PFSK-1 (cell line): ENCODE results near the gene POLR3B.

Source experiments
- FOXP2 ChIP-seq: optimal IDR thresholded peaks from 2 replicates; pipeline ENCODE3; 2011; ENCODE audit warnings: borderline replicate concordance, control low read depth, inconsistent platforms; ENCODE audit not compliant: insufficient read depth; ENCODE audit errors: extremely low read length, extremely low read depth
- POLR2AphosphoS5 ChIP-seq: IDR thresholded peaks from 2 replicates; pipeline ENCODE4 v1.6.1; 2012; ENCODE audit warnings: low read depth, mild to moderate bottlenecking, control low read depth, low read length, moderate library complexity
- REST ChIP-seq, 2 experiments: IDR thresholded peaks; 2 replicates each; pipeline versions ENCODE4 v1.6.1 to v1.8.0; 2011 to 2012; ENCODE audit warnings: low read depth in 2 of 2, low read length in 2 of 2, control low read depth in 1 of 2, inconsistent platforms in 1 of 2, mild to moderate bottlenecking in 1 of 2, moderate library complexity in 1 of 2; ENCODE audit not compliant: insufficient read depth in 1 of 2
- SIN3A ChIP-seq: IDR thresholded peaks from 2 replicates; pipeline ENCODE4 v1.6.1; 2012; ENCODE audit warnings: mild to moderate bottlenecking, low read length, moderate library complexity, borderline replicate concordance; ENCODE audit not compliant: insufficient read depth
- TAF1 ChIP-seq: IDR thresholded peaks from 2 replicates; pipeline ENCODE4 v1.6.1; 2012; ENCODE audit warnings: low read length, control low read depth, borderline replicate concordance; ENCODE audit not compliant: insufficient read depth

POLR3B gene

GRCh38 chr12:106481246-106481645 is 123.7 kb downstream of the POLR3B start:
- TF ChIP-seq FOXP2 (no peak), POLR2AphosphoS5 (no peak), SIN3A (no peak), REST (IDR thresholded peaks at IDR 0.05; ENCODE audit: insufficient read depth in 1 of 2, low read depth in 2 of 2, low read length in 2 of 2) (no peak), TAF1 (no peak)

- no peak for TF ChIP-seq REST (IDR thresholded peaks at IDR 0.05; ENCODE audit: insufficient read depth in 1 of 2, low read depth in 2 of 2, low read length in 2 of 2)
- no peak for TF ChIP-seq FOXP2
These were observed 130.1 kb downstream of the POLR3B start for GRCh38 chr12:106487664-106488063.

GRCh38 chr12:106488884-106489283 is 131.3 kb downstream of the POLR3B start:
- TF ChIP-seq POLR2AphosphoS5, result no peak
- no peak for TF ChIP-seq SIN3A
- no peak for TF ChIP-seq TAF1
- no peak for TF ChIP-seq REST (IDR thresholded peaks at IDR 0.05; ENCODE audit: insufficient read depth in 1 of 2, low read depth in 2 of 2, low read length in 2 of 2)
- no peak for TF ChIP-seq FOXP2

GRCh38 chr12:106490264-106490663 is 132.7 kb downstream of the POLR3B start:
- TF ChIP-seq FOXP2, result no peak
- TF ChIP-seq REST (IDR thresholded peaks at IDR 0.05; ENCODE audit: insufficient read depth in 1 of 2, low read depth in 2 of 2, low read length in 2 of 2), result no peak
- no peak for TF ChIP-seq POLR2AphosphoS5

- TF ChIP-seq FOXP2 (no peak), TAF1 (no peak), SIN3A (no peak), REST (IDR thresholded peaks at IDR 0.05; ENCODE audit: insufficient read depth in 1 of 2, low read depth in 2 of 2, low read length in 2 of 2) (no peak), POLR2AphosphoS5 (no peak)
These were observed 135.3 kb downstream of the POLR3B start for GRCh38 chr12:106492857-106493256.
